H54 (cell line): ENCODE results near the gene POLD2.

Source experiments
- DNase-seq: peaks from one replicate; pipeline ENCODE4 v3.0.0; 2011; ENCODE audit warnings: low spot score, mixed read lengths; ENCODE audit not compliant: insufficient read length
- FAIRE-seq: peaks from 3 replicates; lab custom pipeline; 2011; peaks lifted over from hg19 to GRCh38; lab: Jason Lieb, UNC
- POLR2A ChIP-seq: IDR thresholded peaks from 2 replicates; pipeline ENCODE4 v1.6.1; 2011; ENCODE audit warnings: low read depth, mild to moderate bottlenecking, low read length

POLD2 gene

GRCh38 chr7:44157116-44158080, 34.0 kb upstream of the POLD2 start:
- no peak for DNase-seq
- TF ChIP-seq POLR2A, result no peak
- FAIRE-seq, result no peak

- DNase-seq (no peak), FAIRE-seq (no peak)
- TF ChIP-seq POLR2A, result no peak
Observed at GRCh38 chr7:44156453-44157010, 33.2 kb upstream of the POLD2 start.

- FAIRE-seq, result no peak
- DNase-seq, result no peak
Observed at GRCh38 chr7:44155191-44156185, 32.1 kb upstream of the POLD2 start.

GRCh38 chr7:44154703-44155102, 31.4 kb upstream of the POLD2 start:
- TF ChIP-seq POLR2A, result no peak
- FAIRE-seq (no peak), DNase-seq (no peak)

More at GRCh38 chr7:44155191-44156185, 32.1 kb upstream of the POLD2 start:
- no peak for TF ChIP-seq POLR2A

GRCh38 chr7:44153948-44154335, 30.6 kb upstream of the POLD2 start:
- FAIRE-seq (no peak), DNase-seq (no peak)
- TF ChIP-seq POLR2A, result no peak

GRCh38 chr7:44152971-44153947, 29.9 kb upstream of the POLD2 start:
- TF ChIP-seq POLR2A, result no peak
- FAIRE-seq, result no peak
- DNase-seq, result no peak

- no peak for FAIRE-seq
- no peak for TF ChIP-seq POLR2A
- DNase-seq, result no peak
Observed at GRCh38 chr7:44151956-44152355, 28.6 kb upstream of the POLD2 start.

- no peak for TF ChIP-seq POLR2A
- DNase-seq (no peak), FAIRE-seq (no peak)
Observed at GRCh38 chr7:44150966-44151941, 27.9 kb upstream of the POLD2 start.

GRCh38 chr7:44150466-44150832, 27.1 kb upstream of the POLD2 start:
- no peak for DNase-seq
- TF ChIP-seq POLR2A, result no peak
- no peak for FAIRE-seq

- FAIRE-seq (no peak), DNase-seq (no peak)
- no peak for TF ChIP-seq POLR2A
Observed at GRCh38 chr7:44149571-44150465, 26.5 kb upstream of the POLD2 start.
